ENCODE measurements around the gene SLC25A34.
A peak's percentile ranks its signal among the peaks of the same experiment; 100 is the strongest.

Gene SLC25A34

DNA sequence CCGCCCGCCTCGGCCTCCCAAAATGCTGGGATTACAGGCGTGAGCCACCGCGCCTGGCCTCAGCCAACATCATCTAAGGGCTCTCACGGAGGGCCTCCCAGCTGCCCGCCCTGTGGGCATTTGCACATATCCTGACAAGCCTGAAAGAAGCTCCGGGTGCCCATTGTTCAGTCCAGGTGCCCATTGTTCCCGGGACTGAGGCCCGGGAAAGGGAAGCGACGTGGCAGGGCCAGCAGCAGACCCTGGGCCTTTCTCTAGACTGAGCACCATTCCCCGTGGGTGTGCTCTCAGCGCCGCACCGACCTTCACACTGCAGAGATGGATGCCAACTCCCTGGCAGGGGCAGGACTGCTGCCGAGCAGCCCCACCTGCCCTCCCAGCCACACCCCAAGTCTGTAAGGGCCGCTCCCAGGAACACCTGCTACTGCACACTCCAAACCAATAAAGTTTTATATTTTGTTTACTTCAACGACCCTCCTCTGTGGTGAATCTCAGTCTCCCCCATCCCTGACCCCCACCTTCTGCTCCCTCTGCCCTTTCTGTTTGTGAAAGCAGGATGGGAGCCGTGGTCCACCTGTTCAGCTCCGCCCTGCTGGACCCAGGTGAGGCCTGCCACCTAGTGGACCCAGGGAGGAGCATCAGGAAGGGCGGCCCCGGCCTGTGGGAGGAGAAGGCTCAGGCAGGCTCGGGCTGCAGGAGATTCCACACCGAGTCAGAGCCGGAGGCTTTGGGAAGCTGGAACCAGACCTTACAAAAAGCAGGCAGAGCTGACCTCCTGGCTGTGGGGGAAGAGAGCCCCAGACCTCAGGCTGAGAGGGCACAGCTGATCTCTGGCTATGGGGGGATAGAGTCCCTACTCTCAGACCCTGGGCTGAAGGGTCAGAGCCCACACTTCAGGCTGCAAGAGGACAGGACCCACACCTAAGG is 5.1 kb downstream of the SLC25A34 start:
- DNase-seq (ENCODE audit: low read depth in 1 of 2, low spot score in 1 of 2) = peak; percentile 38 to 67
- Histone ChIP-seq H3K27me3 (ENCODE audit: insufficient read depth, poor library complexity, severe bottlenecking) (no peaks in the 10 kb centered on the region), H3K4me3 (replicated peaks; ENCODE audit: insufficient read depth, low read length) (no peak overlapping the region), H3K27ac (replicated peaks) (no peak overlapping the region)
- TF ChIP-seq POLR2AphosphoS5 (IDR thresholded peaks at IDR 0.05; ENCODE audit: low read depth) (no peak), SPI1 (IDR thresholded peaks at IDR 0.05; ENCODE audit: borderline replicate concordance, low read depth) (no peak), GABPA (IDR thresholded peaks at IDR 0.05; ENCODE audit: low read depth) (no peak)
- TF ChIP-seq, protein P1, sequence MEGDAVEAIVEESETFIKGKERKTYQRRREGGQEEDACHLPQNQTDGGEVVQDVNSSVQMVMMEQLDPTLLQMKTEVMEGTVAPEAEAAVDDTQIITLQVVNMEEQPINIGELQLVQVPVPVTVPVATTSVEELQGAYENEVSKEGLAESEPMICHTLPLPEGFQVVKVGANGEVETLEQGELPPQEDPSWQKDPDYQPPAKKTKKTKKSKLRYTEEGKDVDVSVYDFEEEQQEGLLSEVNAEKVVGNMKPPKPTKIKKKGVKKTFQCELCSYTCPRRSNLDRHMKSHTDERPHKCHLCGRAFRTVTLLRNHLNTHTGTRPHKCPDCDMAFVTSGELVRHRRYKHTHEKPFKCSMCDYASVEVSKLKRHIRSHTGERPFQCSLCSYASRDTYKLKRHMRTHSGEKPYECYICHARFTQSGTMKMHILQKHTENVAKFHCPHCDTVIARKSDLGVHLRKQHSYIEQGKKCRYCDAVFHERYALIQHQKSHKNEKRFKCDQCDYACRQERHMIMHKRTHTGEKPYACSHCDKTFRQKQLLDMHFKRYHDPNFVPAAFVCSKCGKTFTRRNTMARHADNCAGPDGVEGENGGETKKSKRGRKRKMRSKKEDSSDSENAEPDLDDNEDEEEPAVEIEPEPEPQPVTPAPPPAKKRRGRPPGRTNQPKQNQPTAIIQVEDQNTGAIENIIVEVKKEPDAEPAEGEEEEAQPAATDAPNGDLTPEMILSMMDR (IDR thresholded peaks at IDR 0.05; ENCODE audit: insufficient read depth, low read length) = peak; percentile 63

DNA sequence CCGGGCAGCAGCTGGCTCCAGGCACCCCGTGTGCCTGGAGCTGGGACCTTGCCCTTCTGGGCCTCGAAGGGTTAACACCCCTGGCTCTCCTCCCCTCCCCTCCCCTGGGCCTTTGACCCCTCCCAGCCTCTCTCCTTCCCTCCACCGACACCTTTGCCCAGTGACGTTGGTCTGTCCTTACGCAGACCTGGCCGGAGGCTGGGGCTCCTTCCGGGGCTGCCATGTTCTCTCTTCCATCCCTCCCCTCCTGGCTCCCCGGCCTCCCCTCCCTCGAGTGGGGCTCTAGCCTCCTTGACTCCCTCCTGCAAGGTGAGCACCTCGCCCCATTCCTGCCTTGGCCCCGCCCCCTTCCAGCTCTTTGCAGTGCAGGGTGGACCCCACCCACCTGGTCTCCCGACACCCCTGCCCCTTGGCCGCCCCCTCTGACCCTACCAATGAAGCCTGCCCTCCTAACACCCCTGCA is 6.3 kb downstream of the SLC25A34 start, which contains the start of gene TMEM82:
Gene TMEM82 (plus strand): TSS at position 161 of the 463 bp plus-strand sequence. CDS start 61 bp downstream, at position 222.
- no peaks in the 10 kb centered on the region for H3K27me3 ChIP-seq (ENCODE audit: insufficient read depth, poor library complexity, severe bottlenecking)
- TF ChIP-seq, protein P1 (IDR thresholded peaks at IDR 0.05; ENCODE audit: insufficient read depth, low read length) = no peak
- TF ChIP-seq, protein P2, sequence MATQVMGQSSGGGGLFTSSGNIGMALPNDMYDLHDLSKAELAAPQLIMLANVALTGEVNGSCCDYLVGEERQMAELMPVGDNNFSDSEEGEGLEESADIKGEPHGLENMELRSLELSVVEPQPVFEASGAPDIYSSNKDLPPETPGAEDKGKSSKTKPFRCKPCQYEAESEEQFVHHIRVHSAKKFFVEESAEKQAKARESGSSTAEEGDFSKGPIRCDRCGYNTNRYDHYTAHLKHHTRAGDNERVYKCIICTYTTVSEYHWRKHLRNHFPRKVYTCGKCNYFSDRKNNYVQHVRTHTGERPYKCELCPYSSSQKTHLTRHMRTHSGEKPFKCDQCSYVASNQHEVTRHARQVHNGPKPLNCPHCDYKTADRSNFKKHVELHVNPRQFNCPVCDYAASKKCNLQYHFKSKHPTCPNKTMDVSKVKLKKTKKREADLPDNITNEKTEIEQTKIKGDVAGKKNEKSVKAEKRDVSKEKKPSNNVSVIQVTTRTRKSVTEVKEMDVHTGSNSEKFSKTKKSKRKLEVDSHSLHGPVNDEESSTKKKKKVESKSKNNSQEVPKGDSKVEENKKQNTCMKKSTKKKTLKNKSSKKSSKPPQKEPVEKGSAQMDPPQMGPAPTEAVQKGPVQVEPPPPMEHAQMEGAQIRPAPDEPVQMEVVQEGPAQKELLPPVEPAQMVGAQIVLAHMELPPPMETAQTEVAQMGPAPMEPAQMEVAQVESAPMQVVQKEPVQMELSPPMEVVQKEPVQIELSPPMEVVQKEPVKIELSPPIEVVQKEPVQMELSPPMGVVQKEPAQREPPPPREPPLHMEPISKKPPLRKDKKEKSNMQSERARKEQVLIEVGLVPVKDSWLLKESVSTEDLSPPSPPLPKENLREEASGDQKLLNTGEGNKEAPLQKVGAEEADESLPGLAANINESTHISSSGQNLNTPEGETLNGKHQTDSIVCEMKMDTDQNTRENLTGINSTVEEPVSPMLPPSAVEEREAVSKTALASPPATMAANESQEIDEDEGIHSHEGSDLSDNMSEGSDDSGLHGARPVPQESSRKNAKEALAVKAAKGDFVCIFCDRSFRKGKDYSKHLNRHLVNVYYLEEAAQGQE (IDR thresholded peaks at IDR 0.05; ENCODE audit: insufficient replicate concordance, low read depth) = no peak
- no peak for TF ChIP-seq GABPA (IDR thresholded peaks at IDR 0.05; ENCODE audit: low read depth)
- H3K27ac ChIP-seq (replicated peaks) = no peak within 1 kb of the TSS
- DNase-seq (ENCODE audit: low read depth in 1 of 2, low spot score in 1 of 2) = no peak
- H3K4me3 ChIP-seq (replicated peaks; ENCODE audit: insufficient read depth, low read length) = no peak within 1 kb of the TSS

DNA sequence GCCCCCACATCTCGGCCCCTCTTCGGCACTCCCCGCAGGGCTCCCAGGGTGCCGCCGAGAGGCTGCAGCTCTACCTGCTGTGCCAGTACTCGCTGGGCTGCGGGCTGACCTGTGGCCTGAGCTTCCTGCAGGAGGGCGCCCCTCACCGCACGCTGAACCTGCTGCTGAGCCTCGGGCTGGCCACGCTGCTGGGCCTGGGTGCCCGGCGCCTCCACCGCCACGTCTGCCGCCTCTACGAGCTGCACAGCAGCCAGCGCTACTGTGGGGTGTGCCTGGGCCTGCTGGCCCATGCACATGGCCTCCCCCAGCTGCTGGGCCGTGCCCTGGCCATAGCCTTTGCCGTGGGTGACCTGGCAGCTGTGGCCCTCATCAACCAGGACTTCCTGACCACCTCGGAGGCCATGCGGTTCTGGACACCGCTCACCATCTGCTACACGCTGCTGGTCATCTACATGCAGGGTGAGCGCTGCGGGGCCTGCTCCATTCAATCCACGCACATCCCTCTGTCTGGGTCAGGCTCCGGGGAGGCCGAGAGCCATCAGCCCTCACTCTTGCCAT is 8.1 kb downstream of the SLC25A34 start:
- H3K27ac ChIP-seq (replicated peaks) = no peak overlapping the region
- H3K4me3 ChIP-seq (replicated peaks; ENCODE audit: insufficient read depth, low read length) = no peak overlapping the region
- no peak for DNase-seq (ENCODE audit: low read depth in 1 of 2, low spot score in 1 of 2)
- H3K27me3 ChIP-seq (ENCODE audit: insufficient read depth, poor library complexity, severe bottlenecking) = no peaks in the 10 kb centered on the region
- TF ChIP-seq GABPA (IDR thresholded peaks at IDR 0.05; ENCODE audit: low read depth) = no peak
- TF ChIP-seq POLR2AphosphoS5 (IDR thresholded peaks at IDR 0.05; ENCODE audit: low read depth) = no peak
- TF ChIP-seq, protein P1 (IDR thresholded peaks at IDR 0.05; ENCODE audit: insufficient read depth, low read length) = no peak
- TF ChIP-seq, protein P2 (IDR thresholded peaks at IDR 0.05; ENCODE audit: insufficient replicate concordance, low read depth) = no peak
- TF ChIP-seq SPI1 (IDR thresholded peaks at IDR 0.05; ENCODE audit: borderline replicate concordance, low read depth) = no peak

Data from HL-60 (cell line).